Hepatocyte (in vitro differentiated cells): ENCODE results near the gene CDK15.

Experiments used
- EZH2 ChIP-seq: fragments of 200-600 bp; sonication (generic); IDR thresholded peaks from 2 replicates; pipeline ENCODE4 v1.6.1; 2016; ENCODE audit warnings: antibody characterized with exemption, mild to moderate bottlenecking, borderline replicate concordance
- TF ChIP-seq, protein P1 (sequence below): fragments of 200-600 bp; sonication (generic); IDR thresholded peaks from 2 replicates; pipeline ENCODE4 v1.5.1; 2016; ENCODE audit warnings: antibody characterized with exemption, mild to moderate bottlenecking; ENCODE audit not compliant: poor library complexity

DNA sequence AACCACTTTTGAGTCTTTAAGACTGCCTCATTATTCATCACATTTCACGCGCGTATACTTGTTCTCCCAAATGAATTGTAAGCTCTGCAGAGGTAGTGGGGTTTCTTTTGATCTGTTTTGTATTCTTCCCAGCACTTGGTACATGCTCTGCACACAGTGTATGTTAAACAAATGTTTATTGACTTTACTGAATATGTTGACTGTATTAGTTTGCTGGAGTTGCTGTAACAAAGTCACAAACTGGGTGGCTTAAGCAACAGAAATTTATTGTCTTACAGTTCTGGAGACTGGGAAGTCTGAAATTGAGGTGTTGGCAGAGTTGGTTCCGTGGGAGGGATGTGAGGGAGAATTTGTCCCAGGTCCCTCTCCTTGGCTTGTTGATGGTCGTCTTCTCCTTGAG lies 65.1 kb downstream of the CDK15 start:
- TF ChIP-seq, protein P1, sequence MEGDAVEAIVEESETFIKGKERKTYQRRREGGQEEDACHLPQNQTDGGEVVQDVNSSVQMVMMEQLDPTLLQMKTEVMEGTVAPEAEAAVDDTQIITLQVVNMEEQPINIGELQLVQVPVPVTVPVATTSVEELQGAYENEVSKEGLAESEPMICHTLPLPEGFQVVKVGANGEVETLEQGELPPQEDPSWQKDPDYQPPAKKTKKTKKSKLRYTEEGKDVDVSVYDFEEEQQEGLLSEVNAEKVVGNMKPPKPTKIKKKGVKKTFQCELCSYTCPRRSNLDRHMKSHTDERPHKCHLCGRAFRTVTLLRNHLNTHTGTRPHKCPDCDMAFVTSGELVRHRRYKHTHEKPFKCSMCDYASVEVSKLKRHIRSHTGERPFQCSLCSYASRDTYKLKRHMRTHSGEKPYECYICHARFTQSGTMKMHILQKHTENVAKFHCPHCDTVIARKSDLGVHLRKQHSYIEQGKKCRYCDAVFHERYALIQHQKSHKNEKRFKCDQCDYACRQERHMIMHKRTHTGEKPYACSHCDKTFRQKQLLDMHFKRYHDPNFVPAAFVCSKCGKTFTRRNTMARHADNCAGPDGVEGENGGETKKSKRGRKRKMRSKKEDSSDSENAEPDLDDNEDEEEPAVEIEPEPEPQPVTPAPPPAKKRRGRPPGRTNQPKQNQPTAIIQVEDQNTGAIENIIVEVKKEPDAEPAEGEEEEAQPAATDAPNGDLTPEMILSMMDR: no peak
- no peak for TF ChIP-seq EZH2
